Spinal cord (tissue), 10 donors: ENCODE data around the gene EXOC7. TPM values are rescaled to one million over a fixed set of nuclear protein-coding genes. Genes with fewer than 3 reads are reported as not detected.
"Not testable (repeated sequence)": the region's sequence is repeated elsewhere in the genome, so short reads cannot be mapped to it uniquely, and the experiment has no call there.

Experiments used
- DNase-seq, 6 donors: peaks; one replicate each; pipeline versions ENCODE4 v3.0.0 to v3.0.0-alpha.2; 2013 to 2015; ENCODE audit warnings: low spot score in 6 of 6, low read depth in 4 of 6
- H3K27ac ChIP-seq: one replicate; pipeline ENCODE4 v1.5.1; 2013; ENCODE audit warnings: low read depth, low read length, control low read depth
- H3K27me3 ChIP-seq: one replicate; pipeline ENCODE4 v1.6.1; 2013; ENCODE audit warnings: low read length; ENCODE audit not compliant: control insufficient read depth, insufficient read depth
- H3K36me3 ChIP-seq: one replicate; pipeline ENCODE4 v1.6.1; 2013; ENCODE audit warnings: low read length; ENCODE audit not compliant: control insufficient read depth, insufficient read depth
- H3K4me1 ChIP-seq: one replicate; pipeline ENCODE4 v1.6.1; 2013; ENCODE audit warnings: low read length; ENCODE audit not compliant: control insufficient read depth, insufficient read depth
- H3K4me3 ChIP-seq: one replicate; pipeline ENCODE4 v1.5.1; 2013; ENCODE audit warnings: low read depth, low read length, control low read depth
- H3K9me3 ChIP-seq: one replicate; pipeline ENCODE4 v1.6.1; 2013; ENCODE audit warnings: low read length; ENCODE audit not compliant: control insufficient read depth, insufficient read depth
- WGBS: methylation state at CpG from one replicate; pipeline ENCODE4 v1.1.5; 2013; ENCODE audit warnings: missing lambda C conversion rate; ENCODE audit not compliant: insufficient coverage; 5-methylcytosine and 5-hydroxymethylcytosine counted together
- polyA plus RNA-seq, 2 donors: library from polyadenylated mRNA; unstranded; fragments of 120-200 nt; gene quantifications; one replicate each; pipeline ENCODE4 v1.2.1, GENCODE V29; 2013; ENCODE audit not compliant: insufficient read length in 2 of 2
- total RNA-seq, 2 donors: library from RNA; depleted of rRNA in 1 of 2; stranded (reverse); fragments of 120-200 nt in 1 of 2; fragments of >200 nt in 1 of 2; gene quantifications; one replicate each; pipeline versions ENCODE4 v1.2.3 to v1.2.4, GENCODE V29; 2013 to 2014
- donor health status: healthy.

Gene EXOC7
- total and polyA plus RNA-seq, 4 donors: 84.7 to 172 (median 165) TPM

GRCh38 chr17:76048711-76049110, 54.9 kb downstream of the EXOC7 start:
- DNase-seq: no peak
- H3K9me3 ChIP-seq: no peaks in the 10 kb centered on the region
- peaks cover 77% of the 10 kb centered on the region for H3K36me3 ChIP-seq
- no peak overlapping the region for H3K27ac ChIP-seq
- H3K27me3 ChIP-seq: no peaks in the 10 kb centered on the region
- no peaks in the 10 kb centered on the region for H3K4me1 ChIP-seq
- no peak overlapping the region for H3K4me3 ChIP-seq
- WGBS: 83% methylated on average over 4 of the region's 9 CpGs

- no peak for DNase-seq
- Histone ChIP-seq H3K4me1 (no peaks in the 10 kb centered on the region), H3K27me3 (no peaks in the 10 kb centered on the region), H3K27ac (no peak overlapping the region), H3K4me3 (no peak overlapping the region), H3K9me3 (no peaks in the 10 kb centered on the region), H3K36me3 (peaks cover 77% of the 10 kb centered on the region)
- 91% methylated on average over 9 of the region's 9 CpGs for WGBS
These were observed 55.5 kb downstream of the EXOC7 start for GRCh38 chr17:76048025-76048605.

GRCh38 chr17:76046064-76046463, 57.5 kb downstream of the EXOC7 start:
- Histone ChIP-seq H3K36me3 (peaks cover 88% of the 10 kb centered on the region), H3K27ac (no peak overlapping the region), H3K4me1 (no peaks in the 10 kb centered on the region), H3K9me3 (no peaks in the 10 kb centered on the region), H3K4me3 (no peak overlapping the region), H3K27me3 (no peaks in the 10 kb centered on the region)
- WGBS: 91% methylated on average over 7 of the region's 8 CpGs
- DNase-seq: no peak

- peaks cover 91% of the 10 kb centered on the region for H3K36me3 ChIP-seq
- not testable (repeated sequence) for H3K4me1 ChIP-seq, H3K27ac ChIP-seq, H3K4me3 ChIP-seq, H3K9me3 ChIP-seq, DNase-seq, H3K27me3 ChIP-seq
- WGBS: 69% methylated on average over 9 of the region's 11 CpGs
These were observed 59.0 kb downstream of the EXOC7 start for GRCh38 chr17:76044475-76045007.

GRCh38 chr17:76042868-76043267, 60.7 kb downstream of the EXOC7 start:
- H3K4me1 ChIP-seq, H3K27me3 ChIP-seq, DNase-seq, H3K4me3 ChIP-seq, H3K9me3 ChIP-seq, H3K27ac ChIP-seq: not testable (repeated sequence)
- 100% methylated on average over 3 of the region's 3 CpGs for WGBS
- H3K36me3 ChIP-seq: peaks cover 91% of the 10 kb centered on the region

- Histone ChIP-seq H3K27ac (no peak overlapping the region), H3K36me3 (peaks cover 76% of the 10 kb centered on the region), H3K4me1 (peaks cover 8% of the 10 kb centered on the region), H3K4me3 (no peak overlapping the region), H3K27me3 (no peaks in the 10 kb centered on the region), H3K9me3 (no peaks in the 10 kb centered on the region)
- no peak for DNase-seq
- 43% methylated on average over 2 of the region's 6 CpGs for WGBS
These were observed 63.2 kb downstream of the EXOC7 start for GRCh38 chr17:76040376-76040775.

GRCh38 chr17:76039121-76039520, 64.5 kb downstream of the EXOC7 start:
- DNase-seq: no peak
- H3K9me3 ChIP-seq: no peaks in the 10 kb centered on the region
- peaks cover 8% of the 10 kb centered on the region for H3K4me1 ChIP-seq
- no peak overlapping the region for H3K27ac ChIP-seq
- H3K4me3 ChIP-seq: no peak overlapping the region
- H3K27me3 ChIP-seq: no peaks in the 10 kb centered on the region
- 35% methylated on average over 3 of the region's 6 CpGs for WGBS
- peaks cover 64% of the 10 kb centered on the region for H3K36me3 ChIP-seq

GRCh38 chr17:76038050-76038449, 65.5 kb downstream of the EXOC7 start:
- WGBS: 82% methylated on average over 3 of the region's 3 CpGs
- no peak for DNase-seq
- Histone ChIP-seq H3K36me3 (peaks cover 54% of the 10 kb centered on the region), H3K9me3 (no peaks in the 10 kb centered on the region), H3K4me3 (no peak overlapping the region), H3K27ac (no peak overlapping the region), H3K27me3 (no peaks in the 10 kb centered on the region), H3K4me1 (peaks cover 8% of the 10 kb centered on the region)

- H3K9me3 ChIP-seq: no peaks in the 10 kb centered on the region
- H3K4me1 ChIP-seq: peaks cover 16% of the 10 kb centered on the region
- peak in 2 of 6 donors; percentile 19 to 43 for DNase-seq
- H3K36me3 ChIP-seq: peaks cover 40% of the 10 kb centered on the region
- H3K4me3 ChIP-seq: no peak overlapping the region
- 30% methylated on average over 19 of the region's 22 CpGs for WGBS
- no peaks in the 10 kb centered on the region for H3K27me3 ChIP-seq
- peak overlapping the region; percentile 21 for H3K27ac ChIP-seq
These were observed 66.9 kb downstream of the EXOC7 start for GRCh38 chr17:76036497-76037261.
